ENCODE measurements around the gene LIMS2. TPM values are rescaled to one million over a fixed set of nuclear protein-coding genes. Genes with fewer than 3 reads are reported as not detected.

LIMS2 gene
- polyA plus RNA-seq, 1 experiment: 46.1 TPM

DNA sequence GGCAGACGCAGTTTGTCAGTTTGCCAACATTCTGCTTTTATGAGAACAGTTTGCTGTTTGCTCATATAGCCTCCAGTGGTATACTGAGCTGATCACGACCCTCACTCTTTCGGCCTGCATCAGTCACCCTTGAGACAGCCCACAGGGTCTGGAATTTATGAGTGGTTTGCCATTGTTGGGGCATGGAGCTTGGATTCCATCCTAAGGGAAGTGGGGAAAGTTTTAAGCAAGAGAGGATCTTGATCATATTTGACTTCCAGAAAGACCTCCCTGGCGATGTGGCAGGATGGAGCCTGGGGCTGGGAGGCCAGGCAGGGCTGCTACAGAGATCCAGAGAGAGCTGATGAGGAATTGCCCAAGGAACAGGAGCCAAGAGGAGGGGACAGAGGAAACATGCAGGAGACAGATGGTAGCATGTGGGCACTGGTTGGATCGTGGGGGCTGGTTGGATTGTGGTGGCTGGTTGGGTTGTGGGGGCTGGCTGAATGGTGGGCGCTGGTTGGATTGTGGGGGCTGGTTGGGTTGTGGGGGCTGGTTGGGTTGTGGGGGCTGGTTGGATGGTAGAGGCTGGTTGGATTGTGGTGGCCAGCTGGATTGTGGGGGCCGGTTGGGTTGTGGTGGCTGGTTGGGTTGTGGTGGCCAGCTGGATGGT is 56.7 kb downstream of the LIMS2 start:
- DNase-seq (ENCODE audit: low read depth): no peak
- ChIA-PET CTCF (interaction anchor here (1.0 to 3.2 kb wide), 2 partner anchors 18 to 27 kb away, joined by 3 to 10 read pairs; no protein-coding TSS in a partner anchor), POLR2A (no interaction called here)
- Histone ChIP-seq H3K27me3 (ENCODE audit: control insufficient read depth, insufficient read depth, low read length) (no peaks in the 10 kb centered on the region), H3K4me3 (ENCODE audit: low read depth, low read length) (no peak overlapping the region), H3K36me3 (ENCODE audit: control insufficient read depth, insufficient read depth, low read length) (no peaks in the 10 kb centered on the region)
- TF ChIP-seq, protein P1, sequence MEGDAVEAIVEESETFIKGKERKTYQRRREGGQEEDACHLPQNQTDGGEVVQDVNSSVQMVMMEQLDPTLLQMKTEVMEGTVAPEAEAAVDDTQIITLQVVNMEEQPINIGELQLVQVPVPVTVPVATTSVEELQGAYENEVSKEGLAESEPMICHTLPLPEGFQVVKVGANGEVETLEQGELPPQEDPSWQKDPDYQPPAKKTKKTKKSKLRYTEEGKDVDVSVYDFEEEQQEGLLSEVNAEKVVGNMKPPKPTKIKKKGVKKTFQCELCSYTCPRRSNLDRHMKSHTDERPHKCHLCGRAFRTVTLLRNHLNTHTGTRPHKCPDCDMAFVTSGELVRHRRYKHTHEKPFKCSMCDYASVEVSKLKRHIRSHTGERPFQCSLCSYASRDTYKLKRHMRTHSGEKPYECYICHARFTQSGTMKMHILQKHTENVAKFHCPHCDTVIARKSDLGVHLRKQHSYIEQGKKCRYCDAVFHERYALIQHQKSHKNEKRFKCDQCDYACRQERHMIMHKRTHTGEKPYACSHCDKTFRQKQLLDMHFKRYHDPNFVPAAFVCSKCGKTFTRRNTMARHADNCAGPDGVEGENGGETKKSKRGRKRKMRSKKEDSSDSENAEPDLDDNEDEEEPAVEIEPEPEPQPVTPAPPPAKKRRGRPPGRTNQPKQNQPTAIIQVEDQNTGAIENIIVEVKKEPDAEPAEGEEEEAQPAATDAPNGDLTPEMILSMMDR (IDR thresholded peaks at IDR 0.05; ENCODE audit: insufficient read depth, low read depth, low read length): no peak

DNA sequence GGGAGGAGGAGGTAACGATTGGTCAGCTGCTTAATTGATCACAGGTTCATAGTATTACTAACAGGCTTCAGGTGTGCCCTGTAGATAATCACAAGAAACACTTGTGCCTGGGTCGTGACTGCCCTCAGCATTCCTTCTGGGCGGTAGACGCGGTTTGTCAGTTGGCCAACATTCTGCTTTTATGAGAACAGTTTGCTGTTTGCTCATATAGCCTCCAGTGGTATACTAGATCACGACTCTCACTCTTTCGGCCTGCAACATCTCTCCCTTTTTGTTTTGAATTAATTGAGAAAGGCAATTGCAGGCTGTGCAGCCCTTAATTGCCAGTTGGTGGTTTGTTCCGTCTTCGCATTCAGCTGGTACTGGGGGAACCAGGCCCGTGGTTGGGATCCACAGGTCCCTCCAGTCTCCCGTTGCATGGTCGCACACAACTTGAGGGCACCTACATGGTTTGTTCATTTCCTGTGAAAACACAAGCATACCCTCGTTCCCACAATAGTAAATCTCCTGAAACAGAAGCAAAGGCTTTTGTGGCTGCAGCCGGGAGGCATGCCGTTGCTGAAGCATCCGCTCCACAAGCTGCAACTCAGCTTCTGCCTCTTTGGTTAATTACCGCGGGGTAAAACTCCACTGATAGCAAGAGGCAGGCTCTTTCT is 59.7 kb downstream of the LIMS2 start:
- H3K27me3 ChIP-seq (ENCODE audit: control insufficient read depth, insufficient read depth, low read length): no peaks in the 10 kb centered on the region
- ChIA-PET CTCF (interaction anchor here (0.7 to 2.8 kb wide), 4 partner anchors 17 to 25 kb away, joined by 3 to 11 read pairs (median 4); no protein-coding TSS in a partner anchor), POLR2A (interaction anchor here (0.6 kb wide), 1 partner anchor 111 kb away, joined by 4 read pairs; no protein-coding TSS in a partner anchor)
- no peak overlapping the region for H3K4me3 ChIP-seq (ENCODE audit: low read depth, low read length)
- no peaks in the 10 kb centered on the region for H3K36me3 ChIP-seq (ENCODE audit: control insufficient read depth, insufficient read depth, low read length)
- TF ChIP-seq, protein P1 (IDR thresholded peaks at IDR 0.05; ENCODE audit: insufficient read depth, low read depth, low read length): no peak
- DNase-seq (ENCODE audit: low read depth): peak; percentile 73

- peak; percentile 67 for DNase-seq (ENCODE audit: low read depth)
- Histone ChIP-seq H3K36me3 (ENCODE audit: control insufficient read depth, insufficient read depth, low read length) (no peaks in the 10 kb centered on the region), H3K27me3 (ENCODE audit: control insufficient read depth, insufficient read depth, low read length) (no peaks in the 10 kb centered on the region), H3K4me3 (ENCODE audit: low read depth, low read length) (no peak overlapping the region)
- TF ChIP-seq, protein P1 (IDR thresholded peaks at IDR 0.05; ENCODE audit: insufficient read depth, low read depth, low read length): no peak
- ChIA-PET POLR2A (no interaction called here), CTCF (interaction anchor here (1.2 to 2.8 kb wide), 4 partner anchors 18 to 36 kb away, joined by 3 to 10 read pairs (median 6); no protein-coding TSS in a partner anchor)
Measured at GRCh38 chr2:127614731-127615130, 60.6 kb downstream of the LIMS2 start.

DNA sequence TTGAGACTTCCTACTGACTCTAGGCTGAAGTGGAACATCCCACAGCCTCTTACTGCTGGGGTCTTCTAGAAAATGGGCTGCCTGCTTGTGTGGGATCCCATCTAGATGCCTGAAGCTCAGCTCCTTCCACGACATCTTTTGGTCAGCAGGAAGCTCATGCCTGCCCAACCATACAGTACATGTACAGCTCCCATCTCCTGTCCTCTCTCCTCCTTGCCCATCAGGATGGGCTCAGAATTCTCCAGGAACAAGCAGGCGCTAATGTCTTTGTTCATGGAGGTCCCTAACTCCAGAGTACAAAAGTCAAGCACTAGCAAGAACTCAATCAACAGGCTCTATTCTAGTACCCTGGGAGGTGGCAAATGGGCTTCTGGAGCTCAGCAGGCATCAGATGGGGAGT is 61.1 kb downstream of the LIMS2 start:
- POLR2A ChIA-PET: no interaction called here
- Histone ChIP-seq H3K27me3 (ENCODE audit: control insufficient read depth, insufficient read depth, low read length) (no peaks in the 10 kb centered on the region), H3K36me3 (ENCODE audit: control insufficient read depth, insufficient read depth, low read length) (no peaks in the 10 kb centered on the region), H3K4me3 (ENCODE audit: low read depth, low read length) (no peak overlapping the region)
- no peak for DNase-seq (ENCODE audit: low read depth)
- TF ChIP-seq, protein P1 (IDR thresholded peaks at IDR 0.05; ENCODE audit: insufficient read depth, low read depth, low read length): no peak
- CTCF ChIA-PET: interaction anchor here (1.2 to 2.8 kb wide), 3 partner anchors 18 to 36 kb away, joined by 5 to 10 read pairs (median 6); no protein-coding TSS in a partner anchor

DNA sequence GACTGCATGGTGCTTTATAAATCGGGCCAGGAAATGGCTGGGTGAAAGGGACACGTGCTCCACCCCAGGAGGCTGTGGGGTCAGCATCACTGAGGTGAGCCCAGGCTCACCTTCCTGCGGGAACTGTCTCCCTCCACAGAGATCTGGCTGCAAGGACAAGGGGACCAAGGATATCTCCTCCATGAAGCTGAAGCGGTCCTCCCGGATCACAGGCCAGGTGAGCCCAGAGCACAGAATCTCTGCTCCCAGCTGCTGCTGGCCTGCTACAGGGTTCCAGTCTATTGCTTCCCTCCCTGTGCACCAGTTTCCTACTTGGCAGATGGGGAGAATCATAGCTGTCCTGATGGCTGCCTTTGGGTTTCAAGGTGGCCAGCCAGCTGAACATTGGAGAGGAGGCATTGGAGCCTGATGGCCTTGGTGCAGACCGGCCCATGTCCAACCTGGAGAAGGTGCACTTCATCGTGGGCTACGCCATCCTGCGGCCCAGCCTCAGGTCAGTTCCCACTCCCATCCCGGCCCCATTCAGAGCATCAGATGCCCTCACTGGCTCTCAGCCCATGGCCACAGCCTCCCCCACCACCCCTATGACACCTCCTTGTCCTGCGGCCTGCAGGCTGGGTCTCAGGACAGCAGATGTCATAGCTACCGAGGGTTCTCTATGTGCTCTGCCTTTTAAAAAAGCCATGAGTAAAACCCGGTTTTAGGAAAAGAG is 63.1 kb downstream of the LIMS2 start:
- ChIA-PET CTCF (interaction anchor here (1.0 to 2.0 kb wide), 2 partner anchors 13 to 21 kb away, joined by 4 to 6 read pairs; no protein-coding TSS in a partner anchor), POLR2A (no interaction called here)
- DNase-seq (ENCODE audit: low read depth): no peak
- Histone ChIP-seq H3K4me3 (ENCODE audit: low read depth, low read length) (no peak overlapping the region), H3K36me3 (ENCODE audit: control insufficient read depth, insufficient read depth, low read length) (no peaks in the 10 kb centered on the region), H3K27me3 (ENCODE audit: control insufficient read depth, insufficient read depth, low read length) (no peaks in the 10 kb centered on the region)
- TF ChIP-seq, protein P1 (IDR thresholded peaks at IDR 0.05; ENCODE audit: insufficient read depth, low read depth, low read length): no peak

Data from BJ (cell line).